ENCODE data around the gene IRF2BPL. TPM values are rescaled to one million over a fixed set of nuclear protein-coding genes. Genes with fewer than 3 reads are reported as not detected.

Gene IRF2BPL
- total and polyA plus RNA-seq, 4 donors = 9.3 to 52.4 (median 38.6) TPM

- Histone ChIP-seq H3K4me1 (ENCODE audit: control insufficient read depth in 5 of 5, insufficient read depth in 5 of 5, low read length in 5 of 5) (peaks cover 3 to 25% (median 17%) of the 10 kb centered on the region in 5 donors), H3K9me3 (ENCODE audit: control insufficient read depth in 4 of 4, insufficient read depth in 3 of 4, low read length in 3 of 4) (no peaks in the 10 kb centered on the region), H3K36me3 (ENCODE audit: control insufficient read depth in 4 of 4, insufficient read depth in 4 of 4, low read length in 4 of 4) (peaks cover 0 to 2% (median 0%) of the 10 kb centered on the region in 4 donors), H3K4me3 (no peak overlapping the region), H3K9ac (ENCODE audit: insufficient read depth in 1 of 2, low read length in 2 of 2) (no peak overlapping the region), H3K27me3 (ENCODE audit: control insufficient read depth in 3 of 3, insufficient read depth in 3 of 3, low read length in 2 of 3) (no peaks in the 10 kb centered on the region), H3K27ac (ENCODE audit: low read depth in 1 of 2, low read length in 1 of 2) (no peak overlapping the region)
- 80% methylated on average over 3 of the region's 3 CpGs for WGBS, 2 donors
- no peak for ATAC-seq (ENCODE audit: insufficient read depth, low FRiP score)
- TF ChIP-seq, protein P1, sequence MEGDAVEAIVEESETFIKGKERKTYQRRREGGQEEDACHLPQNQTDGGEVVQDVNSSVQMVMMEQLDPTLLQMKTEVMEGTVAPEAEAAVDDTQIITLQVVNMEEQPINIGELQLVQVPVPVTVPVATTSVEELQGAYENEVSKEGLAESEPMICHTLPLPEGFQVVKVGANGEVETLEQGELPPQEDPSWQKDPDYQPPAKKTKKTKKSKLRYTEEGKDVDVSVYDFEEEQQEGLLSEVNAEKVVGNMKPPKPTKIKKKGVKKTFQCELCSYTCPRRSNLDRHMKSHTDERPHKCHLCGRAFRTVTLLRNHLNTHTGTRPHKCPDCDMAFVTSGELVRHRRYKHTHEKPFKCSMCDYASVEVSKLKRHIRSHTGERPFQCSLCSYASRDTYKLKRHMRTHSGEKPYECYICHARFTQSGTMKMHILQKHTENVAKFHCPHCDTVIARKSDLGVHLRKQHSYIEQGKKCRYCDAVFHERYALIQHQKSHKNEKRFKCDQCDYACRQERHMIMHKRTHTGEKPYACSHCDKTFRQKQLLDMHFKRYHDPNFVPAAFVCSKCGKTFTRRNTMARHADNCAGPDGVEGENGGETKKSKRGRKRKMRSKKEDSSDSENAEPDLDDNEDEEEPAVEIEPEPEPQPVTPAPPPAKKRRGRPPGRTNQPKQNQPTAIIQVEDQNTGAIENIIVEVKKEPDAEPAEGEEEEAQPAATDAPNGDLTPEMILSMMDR (IDR thresholded peaks at IDR 0.05; ENCODE audit: control extremely low read depth, extremely low read depth) = no peak
- no peak for DNase-seq
These were observed 9.7 kb downstream of the IRF2BPL start for GRCh38 chr14:77018785-77019184.

DNA sequence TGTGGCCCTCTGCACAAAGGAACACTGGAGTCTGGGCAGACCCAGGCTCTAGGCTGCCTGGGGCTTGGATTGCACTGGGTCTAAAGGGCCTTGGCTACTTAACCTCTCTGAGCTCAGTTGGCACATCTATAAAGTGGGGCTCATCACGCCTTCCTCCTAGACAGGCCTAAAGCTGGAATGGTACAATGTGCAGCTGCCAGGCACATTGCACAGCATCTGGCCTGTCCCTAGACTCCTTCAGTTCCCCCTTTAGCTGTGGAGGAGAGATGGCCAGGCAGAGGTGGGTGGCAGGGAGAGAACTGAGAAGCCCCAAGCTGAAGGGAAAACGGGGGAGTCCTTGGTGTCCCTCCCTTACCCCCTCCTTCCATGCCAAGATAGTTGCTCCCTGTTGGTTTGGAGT, 10.8 kb downstream of the IRF2BPL start:
- no peak overlapping the region for H3K27ac ChIP-seq (ENCODE audit: low read depth in 1 of 2, low read length in 1 of 2)
- no peaks in the 10 kb centered on the region for H3K9me3 ChIP-seq (ENCODE audit: control insufficient read depth in 4 of 4, insufficient read depth in 3 of 4, low read length in 3 of 4)
- no peak for ATAC-seq (ENCODE audit: insufficient read depth, low FRiP score)
- H3K27me3 ChIP-seq (ENCODE audit: control insufficient read depth in 3 of 3, insufficient read depth in 3 of 3, low read length in 2 of 3) = no peaks in the 10 kb centered on the region
- no peaks in the 10 kb centered on the region for H3K36me3 ChIP-seq (ENCODE audit: control insufficient read depth in 4 of 4, insufficient read depth in 4 of 4, low read length in 4 of 4)
- no peak overlapping the region for H3K9ac ChIP-seq (ENCODE audit: insufficient read depth in 1 of 2, low read length in 2 of 2)
- no peak overlapping the region for H3K4me3 ChIP-seq
- peaks cover 0 to 21% (median 14%) of the 10 kb centered on the region in 5 donors for H3K4me1 ChIP-seq (ENCODE audit: control insufficient read depth in 5 of 5, insufficient read depth in 5 of 5, low read length in 5 of 5)
- 78 to 80% methylated on average over 2 of the region's 2 CpGs for WGBS, 2 donors
- DNase-seq = peak in 2 of 3 donors; percentile 50 to 67
- TF ChIP-seq, protein P1 (IDR thresholded peaks at IDR 0.05; ENCODE audit: control extremely low read depth, extremely low read depth) = no peak

- Histone ChIP-seq H3K36me3 (ENCODE audit: control insufficient read depth in 4 of 4, insufficient read depth in 4 of 4, low read length in 4 of 4) (no peaks in the 10 kb centered on the region), H3K4me3 (no peak overlapping the region), H3K27ac (ENCODE audit: low read depth in 1 of 2, low read length in 1 of 2) (no peak overlapping the region), H3K9me3 (ENCODE audit: control insufficient read depth in 4 of 4, insufficient read depth in 3 of 4, low read length in 3 of 4) (no peaks in the 10 kb centered on the region), H3K9ac (ENCODE audit: insufficient read depth in 1 of 2, low read length in 2 of 2) (peak overlapping the region in 1 of 2 donors; percentile 5), H3K4me1 (ENCODE audit: control insufficient read depth in 5 of 5, insufficient read depth in 5 of 5, low read length in 5 of 5) (peaks cover 0 to 34% (median 17%) of the 10 kb centered on the region in 5 donors), H3K27me3 (ENCODE audit: control insufficient read depth in 3 of 3, insufficient read depth in 3 of 3, low read length in 2 of 3) (no peaks in the 10 kb centered on the region)
- TF ChIP-seq, protein P1 (IDR thresholded peaks at IDR 0.05; ENCODE audit: control extremely low read depth, extremely low read depth) = no peak
- WGBS, 2 donors = 95% methylated on average over 7 of the region's 7 CpGs
- ATAC-seq (ENCODE audit: insufficient read depth, low FRiP score) (no peak), DNase-seq (no peak)
These were observed 13.8 kb downstream of the IRF2BPL start for GRCh38 chr14:77014734-77015133.
